Fibroblast of upper back skin (primary cell): ENCODE measurements around the gene HDAC9.
A peak's percentile ranks its signal among the peaks of the same experiment; 100 is the strongest.

Experiments used
- DNase-seq: peaks from one replicate; pipeline ENCODE4 v3.0.0-alpha.2; 2013

Gene HDAC9

GRCh38 chr7:18740579-18740988 is 245.0 kb downstream of the HDAC9 start:
- DNase-seq, result no peak

- DNase-seq, result peak; percentile 97
These were observed 258.5 kb downstream of the HDAC9 start for GRCh38 chr7:18753972-18754610.

- peak; percentile 51 for DNase-seq
These were observed 259.2 kb downstream of the HDAC9 start for GRCh38 chr7:18754766-18755165.

DNA sequence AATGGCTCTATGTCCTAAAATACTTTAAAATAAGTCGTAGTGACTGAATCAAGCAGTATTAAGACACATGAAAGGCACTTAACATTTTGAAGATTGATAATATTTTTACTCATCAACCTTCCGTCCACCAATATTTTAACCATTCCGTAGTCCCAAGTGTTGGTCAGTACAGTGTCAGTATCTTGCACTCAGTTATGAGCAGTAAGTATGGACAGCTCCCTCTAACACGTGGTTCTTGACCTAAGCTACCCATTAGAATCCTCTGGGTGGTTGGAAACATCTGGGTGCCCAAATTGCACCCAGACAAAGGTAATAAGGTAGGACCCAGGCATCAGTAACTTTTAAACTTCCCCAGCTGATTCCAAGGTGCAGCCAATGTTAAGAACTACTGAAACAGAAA is 260.2 kb downstream of the HDAC9 start:
- no peak for DNase-seq

DNA sequence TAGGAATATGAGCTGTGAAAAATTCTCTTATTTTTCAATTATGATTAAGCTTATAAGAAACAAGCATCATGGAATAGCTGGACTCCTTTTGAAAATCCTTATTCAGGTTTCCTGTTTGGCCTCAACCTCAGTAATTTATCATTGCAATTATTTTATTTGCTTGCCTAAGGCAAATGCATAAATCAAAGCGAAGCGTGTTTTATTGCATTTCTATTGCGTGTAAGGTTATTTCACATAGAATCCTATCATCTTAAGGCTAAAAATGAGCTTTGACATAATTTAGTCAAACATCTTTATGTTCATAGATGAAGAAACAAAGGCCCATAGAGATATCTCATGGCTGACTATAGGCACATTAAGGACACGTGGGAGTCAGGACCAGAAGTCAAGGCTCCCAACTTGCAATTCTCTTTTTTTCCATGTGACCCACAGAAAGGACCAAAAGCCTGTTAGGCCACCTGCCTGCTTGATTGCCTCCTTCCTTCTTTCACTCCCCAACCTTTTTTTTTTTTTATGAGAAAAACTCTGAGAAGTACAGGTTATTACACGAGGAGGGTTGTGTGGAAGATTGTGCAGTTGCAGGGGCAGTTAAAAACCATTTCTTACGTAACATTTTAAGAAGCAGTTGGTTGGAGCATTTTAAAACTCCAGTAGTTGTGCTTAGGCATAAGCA is 261.0 kb downstream of the HDAC9 start:
- DNase-seq, result no peak

GRCh38 chr7:18760046-18760445 is 264.5 kb downstream of the HDAC9 start:
- DNase-seq, result no peak

GRCh38 chr7:18760631-18761445 is 265.3 kb downstream of the HDAC9 start:
- no peak for DNase-seq

DNA sequence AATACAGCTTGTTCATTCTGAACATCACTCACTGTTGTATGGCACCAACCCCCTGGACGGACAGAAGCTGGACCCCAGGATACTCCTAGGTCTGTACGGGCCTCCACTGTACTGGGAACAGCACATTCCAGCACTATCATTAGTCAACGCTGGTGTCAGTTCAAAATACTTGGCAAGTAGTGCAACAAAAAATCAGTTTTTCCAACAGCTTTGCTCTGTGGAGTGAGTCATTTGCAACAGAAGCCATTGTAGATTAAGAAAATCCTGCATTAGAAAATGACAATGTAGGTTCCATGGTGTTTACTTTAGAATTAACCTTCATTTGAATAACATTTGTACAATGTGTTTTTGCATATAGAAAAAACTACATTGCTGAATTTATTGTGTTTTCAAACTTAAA is 266.6 kb downstream of the HDAC9 start:
- DNase-seq, result peak; percentile 94

- DNase-seq, result peak; percentile 80
These were observed 272.7 kb downstream of the HDAC9 start for GRCh38 chr7:18768256-18768655.

DNA sequence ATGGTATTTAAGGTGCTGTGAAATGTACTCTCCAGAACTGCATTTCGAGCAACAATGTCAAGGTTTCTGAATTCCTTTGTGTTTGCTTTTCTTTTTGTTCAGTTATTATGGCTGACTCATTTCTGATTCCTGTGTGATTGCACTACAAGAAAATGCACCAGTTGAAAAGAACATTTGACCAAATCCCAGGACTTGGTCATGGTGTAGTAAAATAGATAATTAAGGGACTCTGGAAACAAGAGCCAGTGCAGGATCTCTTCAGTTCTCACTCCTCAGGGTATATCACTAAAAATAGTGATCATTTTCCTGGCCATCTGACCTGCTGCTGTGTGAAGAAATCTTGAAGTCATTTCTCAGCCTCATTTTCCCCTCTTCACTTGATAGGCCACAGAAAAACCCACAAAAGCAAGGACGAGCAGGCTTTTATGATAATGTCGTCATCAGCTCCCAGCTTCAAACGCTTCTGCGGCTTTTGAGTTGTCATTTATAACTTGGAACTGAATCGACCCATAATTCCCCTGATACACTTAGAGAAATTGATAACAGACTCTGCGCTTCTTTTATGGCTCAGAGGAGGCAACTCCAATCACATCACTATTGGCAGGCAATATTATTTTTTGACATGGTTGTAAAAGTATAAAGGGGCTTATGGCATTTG is 274.7 kb downstream of the HDAC9 start:
- DNase-seq, result peak; percentile 90

- peak; percentile 73 for DNase-seq
These were observed 275.3 kb downstream of the HDAC9 start for GRCh38 chr7:18770822-18771221.

- peak; percentile 66 for DNase-seq
These were observed 276.5 kb downstream of the HDAC9 start for GRCh38 chr7:18771834-18772566.

DNA sequence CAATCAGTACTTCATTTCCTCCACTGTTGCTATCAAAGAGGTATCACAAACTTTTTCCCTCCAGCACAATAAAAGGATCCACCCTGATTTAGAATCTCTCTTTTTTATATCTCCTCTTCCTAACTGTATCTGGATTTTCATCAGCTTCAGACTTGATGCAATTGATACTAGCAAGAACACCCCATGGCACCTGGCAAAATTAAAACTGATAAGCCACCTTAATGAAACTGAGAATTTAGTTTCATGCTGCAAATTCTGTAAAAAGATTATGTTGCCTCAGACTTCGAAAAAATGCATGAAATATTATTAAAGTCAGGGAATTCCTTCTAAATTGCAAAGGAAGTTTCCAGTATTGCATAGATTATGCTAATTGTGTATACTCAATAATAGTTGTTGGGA is 277.0 kb downstream of the HDAC9 start:
- DNase-seq, result no peak

GRCh38 chr7:18777314-18777713 is 281.8 kb downstream of the HDAC9 start:
- no peak for DNase-seq

GRCh38 chr7:18778594-18778993 is 283.0 kb downstream of the HDAC9 start:
- DNase-seq, result peak; percentile 98

DNA sequence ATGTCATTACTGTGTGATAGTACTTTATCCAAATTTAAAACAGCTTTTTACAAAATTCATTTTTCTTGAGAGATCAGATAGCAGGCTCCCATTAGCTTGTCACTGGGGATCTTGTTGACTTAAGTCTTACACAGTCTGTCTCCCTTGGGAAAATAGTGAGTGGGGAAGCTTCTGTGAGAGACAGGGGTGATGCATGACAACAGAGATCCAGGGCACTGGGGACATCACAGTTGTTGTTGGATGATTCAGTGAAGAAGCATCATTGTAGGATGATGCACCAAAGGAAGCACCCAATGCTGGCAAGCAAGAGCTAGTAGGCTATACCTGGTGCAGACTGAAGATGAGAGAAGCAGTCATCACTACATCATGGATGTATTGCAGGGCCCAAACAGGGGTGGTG is 284.7 kb downstream of the HDAC9 start:
- DNase-seq, result no peak

GRCh38 chr7:18780938-18781337 is 285.4 kb downstream of the HDAC9 start:
- no peak for DNase-seq

GRCh38 chr7:18786196-18786727 is 290.7 kb downstream of the HDAC9 start:
- no peak for DNase-seq

GRCh38 chr7:18786796-18787195 is 291.2 kb downstream of the HDAC9 start:
- no peak for DNase-seq

GRCh38 chr7:18788026-18788425 is 292.5 kb downstream of the HDAC9 start:
- DNase-seq, result no peak

GRCh38 chr7:18792871-18793595 is 297.5 kb downstream of the HDAC9 start:
- DNase-seq, result peak; percentile 55

- DNase-seq, result peak; percentile 31
These were observed 300.7 kb downstream of the HDAC9 start for GRCh38 chr7:18796216-18796615.
